K562 (cell line): ENCODE results near the gene RAVER2. TPM values are rescaled to one million over a fixed set of nuclear protein-coding genes. Genes with fewer than 3 reads are reported as not detected.

Experiments
- ATAC-seq: fragments of 200-7000 bp; cut with Tn5 transposase; 3 replicates; pipeline ENCODE4 v1.9.1; 2020; ENCODE audit warnings: moderate library complexity
- BruUV-seq: library from RNA; stranded (reverse); fragments of 400-500 nt; replicated peaks from 2 replicates; lab custom pipeline; 2021; lab: Mats Ljungman, UMichigan
- CTCF ChIA-PET: fragments of 300-600 bp; formaldehyde crosslinking; extraction: SDS; loops from one replicate; lab custom pipeline; 2021; ENCODE audit warnings: low intra/inter-chr PET ratio; lab: Yijun Ruan, JAX
- POLR2A ChIA-PET: fragments of 300-600, 350-650 bp; sonication (Branson Sonifier 250); formaldehyde crosslinking; extraction: SDS; loops from one replicate; lab custom pipeline; 2021; ENCODE audit warnings: antibody characterized with exemption, inconsistent platforms; lab: Yijun Ruan, JAX
- DNase-seq, 4 experiments: peaks; one replicate each; pipeline versions ENCODE4 v3.0.0 to v3.0.0-alpha.2; 2011 to 2018; ENCODE audit warnings: low spot score in 3 of 4, mixed read lengths in 3 of 4; ENCODE audit errors: extremely low read depth in 1 of 4
- FAIRE-seq: peaks from 2 replicates; lab custom pipeline; 2011; peaks lifted over from hg19 to GRCh38; lab: Jason Lieb, UNC
- H2AFZ ChIP-seq: 2 replicates; pipeline ENCODE4 v1.6.0; 2011; ENCODE audit warnings: low read depth, low read length, control low read depth, inconsistent platforms
- H3K27ac ChIP-seq: fragments of 200-600 bp; 3 replicates; pipeline ENCODE4 v1.8.0; 2011; ENCODE audit warnings: low read depth, mild to moderate bottlenecking, control low read depth, inconsistent platforms, low read length, moderate library complexity, mixed read lengths; ENCODE audit errors: extremely low read depth
- H3K27me3 ChIP-seq, 2 experiments: fragments of 300-600 bp in 1 of 2; 2 replicates in 1 of 2; 3 replicates in 1 of 2; pipeline versions ENCODE4 v1.6.0 to v1.8.0; 2011; ENCODE audit warnings: inconsistent platforms in 2 of 2, low read length in 2 of 2, mild to moderate bottlenecking in 1 of 2, mixed read lengths in 1 of 2, moderate library complexity in 1 of 2; ENCODE audit not compliant: control insufficient read depth in 2 of 2, insufficient read depth in 2 of 2
- H3K36me3 ChIP-seq: fragments of 300-600 bp; 3 replicates; pipeline ENCODE4 v1.8.0; 2011; ENCODE audit warnings: mild to moderate bottlenecking, low read length, inconsistent platforms; ENCODE audit not compliant: control insufficient read depth, insufficient read depth
- H3K4me1 ChIP-seq, 2 experiments: fragments of 200-600 bp in 1 of 2; replicated peaks in 1 of 2; 2 replicates in 1 of 2; 3 replicates in 1 of 2; pipeline versions ENCODE4 v1.5.1 to v1.8.0; 2011; ENCODE audit warnings: inconsistent platforms in 2 of 2, low read length in 2 of 2, mild to moderate bottlenecking in 1 of 2, mixed read lengths in 1 of 2, moderate library complexity in 1 of 2; ENCODE audit not compliant: control insufficient read depth in 2 of 2, insufficient read depth in 2 of 2
- H3K4me2 ChIP-seq: 2 replicates; pipeline ENCODE4 v1.6.1; 2011; ENCODE audit warnings: low read length, control low read depth, inconsistent platforms, mixed read lengths; ENCODE audit not compliant: insufficient read depth
- H3K4me3 ChIP-seq: fragments of 200-600 bp; sonication (generic), shearing (Covaris generic); 2 replicates; pipeline ENCODE4 v1.5.1; 2016; ENCODE audit warnings: control low read depth, inconsistent platforms
- H3K79me2 ChIP-seq: fragments of 200-600 bp; 3 replicates; pipeline ENCODE4 v1.8.0; 2011; ENCODE audit warnings: low read length, inconsistent platforms; ENCODE audit not compliant: control insufficient read depth, insufficient read depth
- H3K9ac ChIP-seq, 2 experiments: 2 replicates each; pipeline versions ENCODE4 v1.6.0 to v1.6.1; 2011; ENCODE audit warnings: low read depth in 2 of 2, low read length in 2 of 2, control low read depth in 1 of 2, inconsistent platforms in 1 of 2, mild to moderate bottlenecking in 1 of 2, mixed read lengths in 1 of 2; ENCODE audit not compliant: insufficient read depth in 1 of 2
- H3K9me1 ChIP-seq: one replicate; pipeline ENCODE4 v1.6.0; 2011; ENCODE audit warnings: inconsistent platforms, mild to moderate bottlenecking, low read length, moderate library complexity; ENCODE audit not compliant: control insufficient read depth, insufficient read depth
- H3K9me3 ChIP-seq: replicated peaks from 2 replicates; pipeline ENCODE4 v1.5.1; 2011; ENCODE audit warnings: low read depth, low read length, inconsistent platforms; ENCODE audit not compliant: control insufficient read depth, insufficient read depth
- H4K20me1 ChIP-seq: replicated peaks from 2 replicates; pipeline ENCODE4 v1.6.1; 2011; ENCODE audit warnings: low read length, inconsistent platforms, mixed read lengths; ENCODE audit not compliant: control insufficient read depth, insufficient read depth
- BHLHE40 ChIP-seq: IDR thresholded peaks from 2 replicates; pipeline ENCODE4 v1.6.1; 2011; ENCODE audit warnings: low read length, improper control_type of control experiment
- CBX3 ChIP-seq, 2 experiments: IDR thresholded peaks; 1 replicate in 1 of 2; 2 replicates in 1 of 2; pipeline ENCODE4 v1.6.1; 2012; ENCODE audit warnings: inconsistent platforms in 2 of 2, low read length in 2 of 2, borderline replicate concordance in 1 of 2, control low read depth in 1 of 2
- HDAC2 ChIP-seq: fragments of 450-650 bp; IDR thresholded peaks from 2 replicates; pipeline ENCODE4 v1.6.1; 2016; ENCODE audit warnings: mild to moderate bottlenecking
- MCM7 ChIP-seq, 2 experiments: fragments of 450-650 bp; IDR thresholded peaks; 2 replicates each; pipeline ENCODE4 v1.6.1; 2016 to 2018
- NONO ChIP-seq, 2 experiments: fragments of 200-400 bp in 1 of 2; fragments of 450-650 bp in 1 of 2; formaldehyde crosslinking in 1 of 2; IDR thresholded peaks; 2 replicates each; pipeline ENCODE4 v1.6.1; 2017; ENCODE audit warnings: low read depth in 2 of 2, mild to moderate bottlenecking in 2 of 2, moderate library complexity in 2 of 2, low read length in 1 of 2
- RBM34 ChIP-seq: fragments of 200-400 bp; formaldehyde crosslinking; IDR thresholded peaks from 2 replicates; pipeline ENCODE4 v1.6.1; 2018; ENCODE audit warnings: low read length, borderline replicate concordance; ENCODE audit not compliant: insufficient read depth
- SETDB1 ChIP-seq: IDR thresholded peaks from one replicate; pipeline ENCODE4 v1.6.1; 2012; ENCODE audit warnings: low read length, control low read depth, inconsistent platforms
- STAT5A ChIP-seq: IDR thresholded peaks from 2 replicates; pipeline ENCODE4 v1.6.1; 2012; ENCODE audit warnings: low read length, inconsistent platforms, borderline replicate concordance
- ZFP36 ChIP-seq: fragments of 150-350 bp; IDR thresholded peaks from 2 replicates; pipeline ENCODE4 v1.6.1; 2018; ENCODE audit warnings: low read length, low read depth; ENCODE audit not compliant: partially characterized antibody
- ZNF217 ChIP-seq: sonication (generic); formaldehyde crosslinking; IDR thresholded peaks from 2 replicates; pipeline ENCODE4 v1.8.0; 2022; ENCODE audit warnings: mild to moderate bottlenecking, missing genetic modification reagents
- ZNF668 ChIP-seq: fragments of 250-450 bp; sonication (Bioruptor Pico); IDR thresholded peaks from 2 replicates; pipeline ENCODE4 v1.8.0; 2022; ENCODE audit warnings: mild to moderate bottlenecking, inconsistent platforms
- WGBS: fragments of 100-300 bp; shearing (Covaris generic); methylation state at CpG from one replicate; pipeline ENCODE4 v1.1.6; 2016; ENCODE audit warnings: low coverage, mixed read lengths; ENCODE audit not compliant: insufficient coverage; ENCODE audit errors: missing lambda C conversion rate; 5-methylcytosine and 5-hydroxymethylcytosine counted together
- in situ Hi-C: fragments of 300-500 bp; cut with MboI; formaldehyde crosslinking; loops from 4 replicates; pipeline ENCODE4 v1.15.0; 2018; ENCODE audit warnings: inconsistent platforms, mixed read lengths
- intact Hi-C: fragments of 100-400 bp; cut with micrococcal nuclease; formaldehyde crosslinking; loops from 2 replicates; pipeline ENCODE4 v1.14.2; 2022
- polyA plus RNA-seq, 8 experiments: library from polyadenylated mRNA; depleted of rRNA in 4 of 8; stranded (reverse) in 5 of 8; unstranded in 3 of 8; fragments of >200 nt; fragmentation: Nextera tagmentation in 2 of 8; fragmentation: Illumina TruSeq in 1 of 8; extraction: Ambion mirVana in 2 of 8; extraction: Trizol in 1 of 8; gene quantifications; 2 replicates each; pipeline versions ENCODE4 v1.2.1 to v1.2.3, GENCODE V29; 2011 to 2014; ENCODE audit warnings: inconsistent platforms in 1 of 8, missing spikeins in 1 of 8
- total RNA-seq, 7 experiments: library from RNA; depleted of rRNA in 6 of 7; stranded (reverse); fragments of >200 nt in 6 of 7; fragmentation: Illumina TruSeq in 2 of 7; extraction: Trizol in 2 of 7; gene quantifications; 2 replicates each; pipeline versions ENCODE4 v1.2.1 to v1.2.3, GENCODE V29; 2011 to 2021; ENCODE audit warnings: low replicate concordance in 1 of 7
- TF ChIP-seq, protein P1 (sequence below): sonication (generic); formaldehyde crosslinking; IDR thresholded peaks from 2 replicates; pipeline ENCODE4 v1.8.1; 2023; ENCODE audit warnings: mild to moderate bottlenecking, missing genetic modification reagents, moderate library complexity
- TF ChIP-seq, protein P2 (sequence below): fragments of 250-450 bp; sonication (Bioruptor Pico); IDR thresholded peaks from 2 replicates; pipeline ENCODE4 v1.4.0; 2020; ENCODE audit warnings: mild to moderate bottlenecking, moderate library complexity
- TF ChIP-seq, protein P3 (sequence below): fragments of 450-650 bp; formaldehyde crosslinking; IDR thresholded peaks from 2 replicates; pipeline ENCODE4 v1.4.0; 2022; ENCODE audit warnings: missing genetic modification characterization

Gene RAVER2
- total and polyA plus RNA-seq, 9 of the 15 experiments (the other 6 are each of a cell fraction or from before 2014, with no cell fraction given), result 1.8 to 6.1 (median 4.4) TPM

DNA sequence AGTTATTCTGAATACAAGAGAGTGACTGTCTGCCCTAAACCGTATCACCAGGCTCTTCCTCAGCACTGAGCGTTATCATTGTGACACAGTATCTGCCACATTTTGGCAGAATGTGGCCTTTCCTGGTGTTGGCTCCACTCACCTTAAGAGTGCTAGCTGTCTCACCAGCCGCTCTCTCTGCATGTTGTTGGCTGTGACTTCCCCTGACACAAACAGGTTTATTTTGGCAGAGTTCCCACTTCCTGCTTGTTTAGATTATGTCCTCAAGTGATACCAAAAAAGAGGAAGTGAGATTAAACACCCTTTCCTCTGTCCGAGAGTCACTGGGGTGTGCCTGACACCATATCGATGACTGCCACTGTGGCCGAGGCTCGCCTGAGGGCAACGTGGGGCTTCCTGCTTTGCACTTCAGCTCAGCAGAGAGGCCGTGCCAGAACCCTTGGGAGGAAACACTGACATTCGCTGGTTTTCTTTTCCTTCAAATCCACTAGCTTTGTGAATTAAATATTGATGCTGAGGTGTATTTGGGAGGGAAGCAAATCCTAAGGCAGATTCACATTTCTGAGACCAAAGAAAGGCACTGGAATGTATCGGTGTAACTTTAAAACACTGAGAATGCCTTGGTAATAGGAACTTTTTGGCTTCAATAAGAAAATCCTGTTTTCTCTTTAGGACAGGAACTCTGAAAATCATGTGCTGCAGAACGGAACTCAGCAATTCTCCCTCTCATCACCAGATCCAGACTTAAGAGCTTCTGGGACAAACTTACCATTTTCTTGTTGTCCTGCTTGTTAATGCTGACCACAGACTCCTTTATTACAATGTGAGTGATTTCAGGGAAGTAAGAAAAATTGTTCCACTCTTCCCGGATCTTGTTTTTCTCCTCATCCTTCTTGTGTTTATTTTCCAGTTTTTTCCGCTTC is 119.4 kb downstream of the RAVER2 start:
- Histone ChIP-seq H3K4me3 (no peak overlapping the region), H3K9ac (peak overlapping the region; percentile 65 to 78; a peak in 3 of 4 replicates), H3K79me2 (0 out of 3 replicates have a peak, but pooled peaks cover 3% of the 10 kb centered on the region), H3K4me1 (peaks cover 7 to 22% of the 10 kb centered on the region in 2 experiments), H3K4me2 (peak overlapping the region; percentile 59), H3K9me3 (no peaks in the 10 kb centered on the region; the same call in 1 of the 2 replicates), H3K9me1 (peaks cover 3% of the 10 kb centered on the region), H4K20me1 (no peaks in the 10 kb centered on the region), H3K36me3 (peaks cover 51% of the 10 kb centered on the region), H3K27me3 (no peaks in the 10 kb centered on the region), H2AFZ (peak overlapping the region; percentile 68), H3K27ac (peak overlapping the region; percentile 87)
- 8% methylated on average over 14 of the region's 14 CpGs for WGBS
- ATAC-seq (peak; percentile 98), FAIRE-seq (peak; percentile 99), DNase-seq (peak; percentile 61 to 98 (median 74))
- TSS peak; percentile 94 for BruUV-seq
- CTCF ChIA-PET, result interaction anchor here (0.7 kb wide), 1 partner anchor 371 kb away, joined by 3 read pairs; no protein-coding TSS in a partner anchor
- intact Hi-C loops, result loop anchor here (1.0 to 5.0 kb wide), 4 partner anchors 30 to 158 kb away; no protein-coding TSS in a partner anchor
- POLR2A ChIA-PET, result interaction anchor here (0.5 to 1.3 kb wide), 9 partner anchors 9 to 248 kb away, joined by 3 to 7 read pairs (median 3); no protein-coding TSS in a partner anchor
- in situ Hi-C loops, result no loop called here
- TF ChIP-seq BHLHE40 (peak; percentile 93), STAT5A (peak; percentile 87), CBX3 (IDR thresholded peaks at IDR 0.05; ENCODE audit: borderline replicate concordance in 1 of 2, low read length in 2 of 2) (peak in 1 of 2 experiments; percentile 97; a peak in 2 of 3 replicates), ZNF668 (CRISPR knock-in tag) (no peak), MCM7 (IDR thresholded peaks at IDR 0.05) (no peak), ZFP36 (peak; percentile 56), ZNF217 (CRISPR knock-in tag) (no peak), RBM34 (no peak), SETDB1 (peak; percentile 26), NONO (IDR thresholded peaks at IDR 0.05; ENCODE audit: low read depth in 2 of 2, low read length in 1 of 2) (0 out of 4 replicates have a peak, but pooled peaks of 1 of the 2 experiments have one; percentile 44), HDAC2 (peak; percentile 86)
- TF ChIP-seq, protein P1, sequence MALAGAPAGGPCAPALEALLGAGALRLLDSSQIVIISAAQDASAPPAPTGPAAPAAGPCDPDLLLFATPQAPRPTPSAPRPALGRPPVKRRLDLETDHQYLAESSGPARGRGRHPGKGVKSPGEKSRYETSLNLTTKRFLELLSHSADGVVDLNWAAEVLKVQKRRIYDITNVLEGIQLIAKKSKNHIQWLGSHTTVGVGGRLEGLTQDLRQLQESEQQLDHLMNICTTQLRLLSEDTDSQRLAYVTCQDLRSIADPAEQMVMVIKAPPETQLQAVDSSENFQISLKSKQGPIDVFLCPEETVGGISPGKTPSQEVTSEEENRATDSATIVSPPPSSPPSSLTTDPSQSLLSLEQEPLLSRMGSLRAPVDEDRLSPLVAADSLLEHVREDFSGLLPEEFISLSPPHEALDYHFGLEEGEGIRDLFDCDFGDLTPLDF (CRISPR knock-in tag), result no peak
- TF ChIP-seq, protein P2, sequence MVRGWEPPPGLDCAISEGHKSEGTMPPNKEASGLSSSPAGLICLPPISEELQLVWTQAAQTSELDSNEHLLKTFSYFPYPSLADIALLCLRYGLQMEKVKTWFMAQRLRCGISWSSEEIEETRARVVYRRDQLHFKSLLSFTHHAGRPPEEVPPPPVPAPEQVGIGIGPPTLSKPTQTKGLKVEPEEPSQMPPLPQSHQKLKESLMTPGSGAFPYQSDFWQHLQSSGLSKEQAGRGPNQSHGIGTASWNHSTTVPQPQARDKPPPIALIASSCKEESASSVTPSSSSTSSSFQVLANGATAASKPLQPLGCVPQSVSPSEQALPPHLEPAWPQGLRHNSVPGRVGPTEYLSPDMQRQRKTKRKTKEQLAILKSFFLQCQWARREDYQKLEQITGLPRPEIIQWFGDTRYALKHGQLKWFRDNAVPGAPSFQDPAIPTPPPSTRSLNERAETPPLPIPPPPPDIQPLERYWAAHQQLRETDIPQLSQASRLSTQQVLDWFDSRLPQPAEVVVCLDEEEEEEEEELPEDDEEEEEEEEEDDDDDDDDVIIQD (CRISPR knock-in tag), result no peak
- TF ChIP-seq, protein P3, sequence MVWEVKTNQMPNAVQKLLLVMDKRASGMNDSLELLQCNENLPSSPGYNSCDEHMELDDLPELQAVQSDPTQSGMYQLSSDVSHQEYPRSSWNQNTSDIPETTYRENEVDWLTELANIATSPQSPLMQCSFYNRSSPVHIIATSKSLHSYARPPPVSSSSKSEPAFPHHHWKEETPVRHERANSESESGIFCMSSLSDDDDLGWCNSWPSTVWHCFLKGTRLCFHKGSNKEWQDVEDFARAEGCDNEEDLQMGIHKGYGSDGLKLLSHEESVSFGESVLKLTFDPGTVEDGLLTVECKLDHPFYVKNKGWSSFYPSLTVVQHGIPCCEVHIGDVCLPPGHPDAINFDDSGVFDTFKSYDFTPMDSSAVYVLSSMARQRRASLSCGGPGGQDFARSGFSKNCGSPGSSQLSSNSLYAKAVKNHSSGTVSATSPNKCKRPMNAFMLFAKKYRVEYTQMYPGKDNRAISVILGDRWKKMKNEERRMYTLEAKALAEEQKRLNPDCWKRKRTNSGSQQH, result peak; percentile 27; the same call in 1 of the 2 replicates
